H9 (cell line): ENCODE measurements around the gene IL11RA. TPM values are rescaled to one million over a fixed set of nuclear protein-coding genes. Genes with fewer than 3 reads are reported as not detected.

Experiments used
- DNase-seq: peaks from one replicate; pipeline ENCODE4 v3.0.0-alpha.2; 2017
- H2AFZ ChIP-seq: one replicate; pipeline ENCODE4 v1.6.1; 2013; ENCODE audit warnings: mild to moderate bottlenecking, low read length, control low read depth, moderate library complexity
- H2AK5ac ChIP-seq: 2 replicates; pipeline ENCODE4 v1.6.1; 2013; ENCODE audit warnings: low read length, control low read depth, mixed read lengths; ENCODE audit not compliant: insufficient read length
- H2BK120ac ChIP-seq: one replicate; pipeline ENCODE4 v1.6.1; 2013; ENCODE audit warnings: low read depth, mild to moderate bottlenecking, low read length, control low read depth, inconsistent platforms; ENCODE audit not compliant: poor library complexity, severe bottlenecking
- H2BK12ac ChIP-seq: 2 replicates; pipeline ENCODE4 v1.6.1; 2013; ENCODE audit warnings: low read length, control low read depth, mixed read lengths, low read depth; ENCODE audit not compliant: insufficient read length
- H2BK15ac ChIP-seq: 2 replicates; pipeline ENCODE4 v1.6.1; 2013; ENCODE audit warnings: low read depth, low read length, control low read depth
- H2BK20ac ChIP-seq: one replicate; pipeline ENCODE4 v1.6.1; 2013; ENCODE audit warnings: low read depth, mild to moderate bottlenecking, low read length, control low read depth, inconsistent platforms; ENCODE audit not compliant: poor library complexity, severe bottlenecking
- H2BK5ac ChIP-seq: 2 replicates; pipeline ENCODE4 v1.6.1; 2013; ENCODE audit warnings: low read length, control low read depth, mixed read lengths; ENCODE audit not compliant: insufficient read length
- H3K14ac ChIP-seq: 2 replicates; pipeline ENCODE4 v1.6.1; 2013; ENCODE audit warnings: low read length, control low read depth; ENCODE audit not compliant: insufficient read depth
- H3K18ac ChIP-seq: 2 replicates; pipeline ENCODE4 v1.6.1; 2013; ENCODE audit warnings: low read depth, mild to moderate bottlenecking, mixed read lengths, low read length, control low read depth; ENCODE audit not compliant: insufficient read length
- H3K23ac ChIP-seq: 2 replicates; pipeline ENCODE4 v1.6.1; 2013; ENCODE audit warnings: low read length, control low read depth, mixed read lengths, low read depth; ENCODE audit not compliant: insufficient read length
- H3K23me2 ChIP-seq: 2 replicates; pipeline ENCODE4 v1.6.1; 2013; ENCODE audit warnings: low read depth, mild to moderate bottlenecking, mixed read lengths, low read length, control low read depth; ENCODE audit not compliant: insufficient read length, poor library complexity, severe bottlenecking
- H3K27ac ChIP-seq: 2 replicates; pipeline ENCODE4 v1.5.1; 2013; ENCODE audit warnings: low read length, control low read depth, mixed read lengths, low read depth; ENCODE audit not compliant: insufficient read length
- H3K27me3 ChIP-seq: 2 replicates; pipeline ENCODE4 v1.6.1; 2013; ENCODE audit warnings: low read length, control low read depth, inconsistent platforms; ENCODE audit not compliant: insufficient read depth
- H3K4ac ChIP-seq: 2 replicates; pipeline ENCODE4 v1.6.1; 2013; ENCODE audit warnings: low read depth, mild to moderate bottlenecking, control low read depth, inconsistent platforms, low read length, moderate library complexity
- H3K4me1 ChIP-seq: 2 replicates; pipeline ENCODE4 v1.6.1; 2013; ENCODE audit warnings: low read length, control low read depth, inconsistent platforms; ENCODE audit not compliant: insufficient read depth
- H3K4me2 ChIP-seq: 2 replicates; pipeline ENCODE4 v1.6.1; 2013; ENCODE audit warnings: low read length, control low read depth, mixed read lengths; ENCODE audit not compliant: insufficient read length, insufficient read depth
- H3K56ac ChIP-seq: 2 replicates; pipeline ENCODE4 v1.6.1; 2013; ENCODE audit warnings: low read depth, mild to moderate bottlenecking, mixed read lengths, low read length, control low read depth; ENCODE audit not compliant: insufficient read length
- H3K79me1 ChIP-seq: 2 replicates; pipeline ENCODE4 v1.6.1; 2013; ENCODE audit warnings: low read depth, mild to moderate bottlenecking, moderate library complexity, low read length, control low read depth, inconsistent platforms; ENCODE audit not compliant: insufficient read depth, poor library complexity, severe bottlenecking
- H3K79me2 ChIP-seq: 2 replicates; pipeline ENCODE4 v1.6.1; 2013; ENCODE audit warnings: low read length, control low read depth, inconsistent platforms; ENCODE audit not compliant: insufficient read depth
- H3K9ac ChIP-seq: 2 replicates; pipeline ENCODE4 v1.6.1; 2013; ENCODE audit warnings: low read length, control low read depth, mixed read lengths; ENCODE audit not compliant: insufficient read length; ENCODE audit errors: extremely low read depth
- H3K9me3 ChIP-seq: one replicate; pipeline ENCODE4 v1.6.1; 2013; ENCODE audit warnings: low read depth, low read length, inconsistent platforms; ENCODE audit not compliant: control insufficient read depth
- H3T11ph ChIP-seq: one replicate; pipeline ENCODE4 v1.6.1; 2013; ENCODE audit warnings: mild to moderate bottlenecking, low read length, control low read depth, inconsistent platforms
- H4K20me1 ChIP-seq: one replicate; pipeline ENCODE4 v1.6.1; 2013; ENCODE audit not compliant: control insufficient read depth, insufficient read length, insufficient read depth
- H4K5ac ChIP-seq: 2 replicates; pipeline ENCODE4 v1.6.1; 2013; ENCODE audit warnings: low read depth, mild to moderate bottlenecking, mixed read lengths, low read length, control low read depth; ENCODE audit not compliant: insufficient read length
- H4K8ac ChIP-seq: replicated peaks from 2 replicates; pipeline ENCODE4 v1.6.1; 2013; ENCODE audit warnings: low read length, control low read depth, mixed read lengths, low read depth; ENCODE audit not compliant: insufficient read length
- H4K91ac ChIP-seq: 2 replicates; pipeline ENCODE4 v1.6.1; 2013; ENCODE audit warnings: low read depth, mild to moderate bottlenecking, moderate library complexity, mixed read lengths, low read length, control low read depth; ENCODE audit not compliant: insufficient read length
- H3K27ac Mint-ChIP-seq, 3 experiments: 2 replicates in 2 of 3; 3 replicates in 1 of 3; pipeline ENCODE4 v1.8.0; 2020 to 2021; ENCODE audit warnings: mixed read lengths in 3 of 3, mild to moderate bottlenecking in 1 of 3, moderate library complexity in 1 of 3
- H3K27me3 Mint-ChIP-seq: 2 replicates; pipeline ENCODE4 v1.8.0; 2021; ENCODE audit warnings: low read depth, mild to moderate bottlenecking, moderate library complexity, mixed read lengths
- H3K36me3 Mint-ChIP-seq, 3 experiments: 2 replicates in 2 of 3; 3 replicates in 1 of 3; pipeline ENCODE4 v1.8.0; 2020 to 2021; ENCODE audit warnings: low read depth in 3 of 3, mixed read lengths in 3 of 3; ENCODE audit not compliant: insufficient read depth in 1 of 3
- H3K4me1 Mint-ChIP-seq, 2 experiments: 2 replicates each; pipeline ENCODE4 v1.8.0; 2020; ENCODE audit warnings: mixed read lengths in 2 of 2
- H3K4me3 Mint-ChIP-seq, 2 experiments: 2 replicates in 1 of 2; 3 replicates in 1 of 2; pipeline ENCODE4 v1.8.0; 2020 to 2021; ENCODE audit warnings: mild to moderate bottlenecking in 2 of 2, mixed read lengths in 2 of 2, moderate library complexity in 1 of 2
- H3K9me3 Mint-ChIP-seq, 2 experiments: 2 replicates in 1 of 2; 3 replicates in 1 of 2; pipeline ENCODE4 v1.8.0; 2020; ENCODE audit warnings: mild to moderate bottlenecking in 2 of 2, mixed read lengths in 2 of 2, moderate library complexity in 1 of 2
- WGBS: extraction: QIAGEN DNeasy Blood & Tissue Kit; methylation state at CpG from one replicate; pipeline ENCODE4 v1.1.7; 2013; ENCODE audit warnings: missing lambda C conversion rate, low lambda C conversion rate, mixed read lengths; ENCODE audit not compliant: insufficient read length; ENCODE audit errors: extremely low coverage; 5-methylcytosine and 5-hydroxymethylcytosine counted together
- total RNA-seq: library from RNA; stranded (reverse); gene quantifications from 2 replicates; pipeline ENCODE4 v1.2.1, GENCODE V29; 2021
- TF ChIP-seq, protein P1 (sequence below): fragments of 200-600 bp; sonication (generic); conservative IDR thresholded peaks from 3 replicates; pipeline ENCODE4 v1.8.0; 2021; ENCODE audit warnings: antibody characterized with exemption, mild to moderate bottlenecking

Gene IL11RA
- total RNA-seq, 1 experiment from 2014 or later, result 8.7 TPM

DNA sequence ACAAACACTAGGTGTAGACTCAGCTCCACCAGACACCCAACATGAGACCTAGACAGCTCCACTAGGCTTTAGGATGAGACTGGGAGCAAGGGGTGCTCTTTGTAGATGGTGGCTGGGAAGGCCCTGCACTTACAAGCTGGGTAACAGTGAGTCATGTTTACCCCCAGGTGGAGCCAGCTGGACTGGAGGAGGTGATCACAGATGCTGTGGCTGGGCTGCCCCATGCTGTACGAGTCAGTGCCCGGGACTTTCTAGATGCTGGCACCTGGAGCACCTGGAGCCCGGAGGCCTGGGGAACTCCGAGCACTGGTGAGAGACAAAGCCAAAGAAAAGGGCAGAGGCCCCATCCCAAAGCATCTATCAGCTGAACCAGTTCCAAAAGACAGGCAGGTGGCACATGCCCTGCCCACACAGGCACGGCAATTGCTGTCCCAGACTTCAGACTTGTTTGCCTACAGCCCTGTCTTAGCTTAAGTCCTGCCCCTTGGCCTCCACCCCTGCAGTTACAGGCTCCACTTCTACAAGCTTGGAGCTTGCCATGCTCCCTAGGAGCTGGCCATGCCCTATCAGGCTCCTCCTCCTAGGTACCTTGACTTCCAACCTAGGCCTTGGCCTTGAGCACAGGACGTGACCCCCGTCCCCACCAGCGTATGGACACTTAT lies 7.7 kb downstream of the IL11RA start:
- Mint-ChIP-seq H3K27me3 (peaks cover 6% of the 10 kb centered on the region), H3K27ac (no peak overlapping the region), H3K9me3 (no peaks in the 10 kb centered on the region), H3K36me3 (no peaks in the 10 kb centered on the region), H3K4me1 (peaks cover 6 to 18% of the 10 kb centered on the region in 2 experiments), H3K4me3 (no peak overlapping the region)
- Histone ChIP-seq H2BK20ac (no peak overlapping the region), H3K27ac (no peak overlapping the region), H3K79me2 (no peaks in the 10 kb centered on the region), H4K91ac (no peak overlapping the region), H3K23me2 (peaks cover 4% of the 10 kb centered on the region), H2BK12ac (no peak overlapping the region), H3K18ac (no peak overlapping the region), H2BK120ac (no peak overlapping the region), H4K8ac (no peak overlapping the region), H3K79me1 (no peaks in the 10 kb centered on the region), H3K9me3 (no peaks in the 10 kb centered on the region), H3K4me2 (no peak overlapping the region), H2AK5ac (no peak overlapping the region), H3K4ac (no peak overlapping the region), H2BK5ac (no peak overlapping the region), H4K20me1 (no peaks in the 10 kb centered on the region), H3K4me1 (no peaks in the 10 kb centered on the region), H4K5ac (no peak overlapping the region), H3K56ac (no peak overlapping the region), H3K9ac (no peak overlapping the region), H2BK15ac (no peak overlapping the region), H2AFZ (no peak overlapping the region), H3K27me3 (no peaks in the 10 kb centered on the region), H3K14ac (no peak overlapping the region), H3K23ac (no peak overlapping the region), H3T11ph (no peak overlapping the region)
- TF ChIP-seq, protein P1, sequence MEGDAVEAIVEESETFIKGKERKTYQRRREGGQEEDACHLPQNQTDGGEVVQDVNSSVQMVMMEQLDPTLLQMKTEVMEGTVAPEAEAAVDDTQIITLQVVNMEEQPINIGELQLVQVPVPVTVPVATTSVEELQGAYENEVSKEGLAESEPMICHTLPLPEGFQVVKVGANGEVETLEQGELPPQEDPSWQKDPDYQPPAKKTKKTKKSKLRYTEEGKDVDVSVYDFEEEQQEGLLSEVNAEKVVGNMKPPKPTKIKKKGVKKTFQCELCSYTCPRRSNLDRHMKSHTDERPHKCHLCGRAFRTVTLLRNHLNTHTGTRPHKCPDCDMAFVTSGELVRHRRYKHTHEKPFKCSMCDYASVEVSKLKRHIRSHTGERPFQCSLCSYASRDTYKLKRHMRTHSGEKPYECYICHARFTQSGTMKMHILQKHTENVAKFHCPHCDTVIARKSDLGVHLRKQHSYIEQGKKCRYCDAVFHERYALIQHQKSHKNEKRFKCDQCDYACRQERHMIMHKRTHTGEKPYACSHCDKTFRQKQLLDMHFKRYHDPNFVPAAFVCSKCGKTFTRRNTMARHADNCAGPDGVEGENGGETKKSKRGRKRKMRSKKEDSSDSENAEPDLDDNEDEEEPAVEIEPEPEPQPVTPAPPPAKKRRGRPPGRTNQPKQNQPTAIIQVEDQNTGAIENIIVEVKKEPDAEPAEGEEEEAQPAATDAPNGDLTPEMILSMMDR, result no peak; the same call in 2 of the 3 replicates
- DNase-seq, result no peak
- no CpG with 5 or more reads among the region's 8 CpGs for WGBS
